ENCODE results near the gene AGXT2.
"Not testable (repeated sequence)": the region's sequence is repeated elsewhere in the genome, so short reads cannot be mapped to it uniquely, and the experiment has no call there.

Gene AGXT2

DNA sequence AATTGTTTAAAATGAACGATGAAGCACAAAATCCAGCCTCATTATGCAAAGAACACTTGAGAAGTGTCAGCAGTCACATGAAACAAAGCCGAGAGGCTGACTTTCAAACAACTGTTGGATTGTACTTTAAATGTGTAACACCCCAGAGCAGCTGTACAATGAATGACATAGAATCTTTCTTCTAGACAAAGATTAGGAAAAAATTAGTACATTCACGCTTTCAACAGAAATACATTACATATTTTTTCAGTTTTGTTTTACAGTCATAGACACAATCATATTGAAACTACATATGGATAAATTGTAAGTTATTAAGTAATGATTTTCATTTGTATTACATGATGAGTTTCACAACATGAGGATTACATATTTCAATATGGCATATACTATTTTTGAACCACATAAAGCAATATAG, 10.6 kb upstream of the AGXT2 start:
- no peak for DNase-seq (ENCODE audit: low read depth, low spot score)
- no peak overlapping the region for H3K27ac ChIP-seq

DNA sequence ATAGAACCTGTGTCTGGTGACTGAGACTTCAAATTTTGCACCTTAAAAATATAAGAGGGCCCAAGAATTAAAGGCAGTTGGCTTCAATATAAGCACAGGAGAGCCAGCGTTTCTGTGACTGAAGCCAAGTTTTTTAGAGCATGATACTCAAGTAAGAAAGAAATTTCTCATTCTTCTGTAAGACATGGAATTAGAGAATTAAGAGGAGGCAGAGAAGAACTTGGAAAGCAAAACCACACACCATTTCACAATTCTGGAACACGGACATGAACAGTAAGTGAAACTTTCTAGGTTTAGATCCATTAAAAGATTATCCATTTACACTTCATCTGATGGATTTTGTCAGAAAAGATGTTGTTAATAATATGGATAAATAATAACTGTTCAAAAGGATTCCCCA, 8.9 kb upstream of the AGXT2 start:
- no peak overlapping the region for H3K27ac ChIP-seq
- no peak for DNase-seq (ENCODE audit: low read depth, low spot score)

DNA sequence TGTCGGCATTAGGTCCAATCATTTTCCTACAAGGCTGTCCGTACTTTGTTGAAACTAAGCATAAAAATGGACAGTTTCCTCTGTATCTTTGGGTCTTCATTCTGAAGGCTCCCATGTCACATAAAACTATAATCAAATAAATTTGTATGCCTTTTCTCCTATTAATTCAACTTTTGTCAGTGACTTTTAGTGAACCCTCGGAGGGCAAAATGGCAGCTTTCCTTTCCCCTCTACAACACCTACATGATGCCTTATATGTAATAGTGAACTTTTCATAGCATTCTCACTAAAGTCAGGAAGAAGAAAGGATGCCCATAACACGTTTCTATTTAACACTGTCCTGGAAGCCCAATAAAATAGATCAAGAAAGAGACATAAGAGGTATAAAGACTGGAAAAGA, 5.1 kb upstream of the AGXT2 start:
- H3K27ac ChIP-seq, result no peak overlapping the region
- no peak for DNase-seq (ENCODE audit: low read depth, low spot score)

DNA sequence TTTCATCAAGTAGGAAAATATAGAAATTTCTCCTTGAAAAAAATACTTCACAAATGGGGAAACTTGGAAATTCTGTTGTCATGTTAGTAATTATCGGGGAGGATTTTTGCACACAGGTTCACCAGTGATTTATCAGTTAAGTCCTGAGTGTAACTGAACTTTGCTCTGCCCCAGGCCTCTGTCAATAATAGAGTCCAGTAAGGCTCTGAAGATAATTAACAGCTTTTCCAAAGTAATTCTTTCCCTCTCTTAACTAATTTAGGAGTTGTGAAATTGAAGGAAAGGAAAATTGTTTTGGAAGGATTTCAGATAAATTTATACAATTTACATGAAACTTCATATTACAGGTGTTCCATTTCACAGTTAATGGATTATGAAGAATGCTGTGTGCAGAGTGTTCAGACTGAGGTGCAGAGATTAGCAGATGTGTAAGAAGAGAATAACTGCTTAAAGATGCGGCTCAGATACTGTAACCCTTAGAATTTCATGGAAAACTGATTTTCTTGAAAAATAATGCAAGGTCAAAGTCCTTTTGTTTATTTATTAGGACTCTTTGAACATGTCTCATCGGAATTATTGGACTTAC, 2.9 kb upstream of the AGXT2 start:
- DNase-seq (ENCODE audit: low read depth, low spot score), result no peak
- H3K27ac ChIP-seq, result no peak overlapping the region

DNA sequence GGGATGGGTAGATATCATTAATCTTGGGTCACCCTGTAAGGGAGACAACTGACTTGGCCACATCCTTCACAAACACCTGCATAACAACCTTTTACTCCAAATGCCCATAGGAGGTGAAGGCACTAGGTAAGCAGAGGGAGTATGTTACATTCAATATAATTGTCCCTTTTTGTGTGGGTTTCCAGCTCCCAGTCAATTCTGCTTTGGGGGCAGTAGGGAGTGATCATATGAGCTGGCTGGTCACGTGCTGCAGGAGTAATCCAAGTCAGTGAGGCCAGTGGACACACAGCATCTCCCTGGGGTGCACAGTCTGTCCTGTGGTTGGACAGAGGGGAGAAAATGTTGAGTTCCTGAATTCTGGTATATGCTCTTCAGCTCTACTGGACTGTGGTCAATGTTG, 1.2 kb upstream of the AGXT2 start:
- no peak for DNase-seq (ENCODE audit: low read depth, low spot score)
- H3K27ac ChIP-seq, result no peak overlapping the region

DNA sequence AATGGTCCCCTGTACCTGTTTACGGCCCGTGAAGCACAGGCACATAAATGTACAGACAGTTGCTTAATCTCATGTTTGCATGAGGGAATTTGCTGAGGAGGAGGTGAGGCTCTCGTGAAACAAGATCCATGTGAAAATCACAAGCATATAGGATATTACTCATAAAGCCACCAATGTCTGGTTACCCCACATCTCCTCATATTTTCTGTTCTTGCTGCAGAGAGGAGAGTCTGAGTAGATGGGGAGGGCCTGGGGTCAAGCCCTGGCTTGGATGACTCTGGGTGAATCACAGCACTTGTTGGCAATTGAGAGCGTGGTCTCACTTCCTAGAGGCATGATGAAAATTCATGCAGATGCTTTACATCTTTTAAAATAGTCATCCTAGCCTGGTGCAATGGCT, 975 bp downstream of the AGXT2 start:
- no peak overlapping the region for H3K27ac ChIP-seq
- DNase-seq (ENCODE audit: low read depth, low spot score), result no peak

DNA sequence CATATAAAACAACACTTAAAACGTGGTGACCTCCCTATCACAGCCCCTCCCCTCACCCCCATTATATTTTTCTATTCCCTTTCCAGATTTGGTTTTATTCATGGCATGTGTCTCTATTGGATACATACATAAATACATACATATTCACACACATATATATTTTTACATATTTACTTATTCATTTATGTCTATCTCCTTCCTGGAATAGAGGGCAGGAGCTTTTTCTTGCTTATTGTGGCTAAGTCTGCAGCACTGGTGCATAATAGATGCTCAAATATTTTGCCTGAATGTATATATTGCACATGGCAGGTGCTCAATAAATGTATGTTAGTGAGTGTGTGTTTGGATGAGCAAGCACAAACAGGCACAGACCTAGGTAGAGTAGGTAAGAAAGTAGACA, 2.5 kb downstream of the AGXT2 start:
- DNase-seq (ENCODE audit: low read depth, low spot score), result no peak

DNA sequence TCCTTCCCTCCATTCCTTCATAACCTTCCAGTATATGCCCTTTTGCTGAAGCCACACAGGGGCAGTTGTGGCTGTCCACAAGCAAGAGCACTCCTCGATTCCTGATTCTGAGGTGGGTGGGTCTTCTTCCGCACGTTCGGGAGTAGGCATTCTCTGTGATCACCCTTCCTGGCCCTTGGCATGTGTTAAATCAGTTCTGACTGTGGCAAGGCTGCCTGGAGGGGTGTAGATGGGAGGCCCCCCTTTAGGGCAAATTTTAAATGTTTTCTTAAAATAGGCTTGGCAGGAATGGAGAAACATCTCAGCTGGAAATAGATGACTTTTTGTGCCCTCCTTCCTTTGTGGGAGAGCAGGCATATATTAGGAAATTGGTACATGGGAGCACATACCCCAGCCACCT, 3.1 kb downstream of the AGXT2 start:
- H3K27ac ChIP-seq, result no peak overlapping the region
- DNase-seq (ENCODE audit: low read depth, low spot score), result no peak

More for the DNA sequence above, 2.5 kb downstream of the AGXT2 start:
- H3K27ac ChIP-seq, result no peak overlapping the region

DNA sequence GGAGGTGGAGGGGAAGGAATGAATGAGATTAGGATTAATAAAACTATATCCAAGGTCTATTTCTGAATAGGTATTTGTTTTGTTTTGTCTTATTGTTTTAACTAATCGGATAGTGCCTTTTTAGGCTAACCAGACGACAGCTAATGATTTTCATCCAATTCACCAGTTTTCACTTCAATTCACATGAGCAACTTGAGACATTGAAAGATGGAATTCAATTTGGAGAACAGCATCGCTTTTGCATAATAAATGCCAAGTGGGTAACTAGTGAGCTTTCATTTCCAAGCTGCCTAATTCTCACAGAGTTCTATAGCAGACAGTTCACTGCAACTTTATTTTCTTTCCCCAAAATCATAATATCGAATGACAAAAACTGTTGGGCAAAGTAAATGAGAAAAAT, 5.0 kb downstream of the AGXT2 start:
- no peak for DNase-seq (ENCODE audit: low read depth, low spot score)
- H3K27ac ChIP-seq, result no peak overlapping the region

DNA sequence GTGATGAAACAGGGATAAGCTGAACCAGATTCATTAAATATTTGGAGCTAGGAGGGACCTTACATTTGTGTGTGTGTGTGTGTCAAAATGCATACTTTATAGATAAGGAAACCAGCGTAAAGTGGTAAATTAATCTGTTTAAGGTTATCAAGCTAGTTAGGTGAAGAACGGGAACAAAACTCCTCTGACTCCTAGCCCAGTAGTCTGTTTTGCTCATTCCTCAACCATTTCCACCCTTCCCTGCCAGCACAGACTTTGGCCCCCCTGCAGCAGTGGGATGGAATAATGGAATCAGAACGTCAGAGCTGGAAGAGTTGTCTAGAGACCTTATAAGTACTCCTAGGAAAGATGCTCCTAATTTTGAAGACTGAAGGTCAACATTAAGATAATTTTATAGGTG, 6.5 kb downstream of the AGXT2 start:
- DNase-seq (ENCODE audit: low read depth, low spot score), result no peak
- H3K27ac ChIP-seq, result no peak overlapping the region

DNA sequence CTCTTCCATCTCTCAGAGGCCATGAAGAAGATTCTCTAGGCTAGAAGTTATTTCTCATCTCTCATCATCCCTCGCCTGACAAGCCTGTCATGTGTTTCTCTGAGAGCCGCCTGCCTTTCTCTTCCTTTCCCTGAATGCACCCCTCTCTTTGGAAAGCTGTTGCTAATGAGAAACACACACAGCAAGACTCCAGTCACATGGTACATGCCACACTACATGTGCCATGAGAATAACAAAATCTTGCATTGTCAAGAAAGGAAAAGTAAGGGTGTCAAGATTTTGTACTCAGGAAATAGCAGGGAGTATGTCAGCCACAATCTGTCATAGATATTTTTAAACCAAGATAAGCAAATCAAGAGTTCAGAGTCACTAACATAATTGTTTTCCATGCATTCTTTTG, 8.9 kb downstream of the AGXT2 start:
- DNase-seq (ENCODE audit: low read depth, low spot score), result no peak
- no peak overlapping the region for H3K27ac ChIP-seq

DNA sequence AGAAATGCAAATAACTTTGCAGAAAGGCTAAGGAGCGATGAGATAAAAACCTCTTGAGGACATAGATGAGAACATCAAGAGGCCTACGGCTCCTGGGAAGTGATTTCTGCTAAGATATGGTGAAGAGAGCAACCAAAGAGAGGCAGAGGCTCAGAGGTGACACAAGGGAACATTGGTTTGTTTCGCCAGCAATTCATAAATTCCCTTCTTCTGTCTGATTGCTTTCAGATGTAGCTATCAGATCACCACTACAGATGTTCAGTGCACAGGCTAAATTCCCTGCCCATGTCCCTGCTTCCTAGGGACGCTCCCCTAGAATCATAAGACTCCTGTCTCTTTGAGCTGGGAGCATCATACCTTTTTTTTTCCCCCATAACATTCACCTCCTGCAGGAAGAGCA, 11.2 kb downstream of the AGXT2 start:
- no peak for DNase-seq (ENCODE audit: low read depth, low spot score)
- no peak overlapping the region for H3K27ac ChIP-seq

DNA sequence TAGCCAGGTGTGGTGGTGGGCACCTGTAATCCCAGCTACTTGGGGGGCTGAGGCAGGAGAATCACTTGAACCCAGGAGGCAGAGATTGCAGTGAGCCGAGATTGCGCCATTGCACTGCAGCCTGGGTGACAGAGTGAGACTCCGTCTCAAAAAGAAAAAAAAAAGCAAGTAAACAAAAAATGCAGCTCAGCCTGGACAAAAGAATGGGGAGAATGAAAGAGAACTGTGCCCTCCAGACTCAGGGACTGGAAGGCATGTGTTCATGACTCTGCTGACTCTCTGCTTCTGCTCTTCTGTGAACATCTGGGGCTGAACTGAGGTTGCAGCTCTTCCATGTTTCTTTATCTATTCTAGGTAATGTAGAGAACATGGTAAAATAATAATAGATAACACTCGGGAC, 11.8 kb downstream of the AGXT2 start:
- not testable (repeated sequence) for H3K27ac ChIP-seq

DNA sequence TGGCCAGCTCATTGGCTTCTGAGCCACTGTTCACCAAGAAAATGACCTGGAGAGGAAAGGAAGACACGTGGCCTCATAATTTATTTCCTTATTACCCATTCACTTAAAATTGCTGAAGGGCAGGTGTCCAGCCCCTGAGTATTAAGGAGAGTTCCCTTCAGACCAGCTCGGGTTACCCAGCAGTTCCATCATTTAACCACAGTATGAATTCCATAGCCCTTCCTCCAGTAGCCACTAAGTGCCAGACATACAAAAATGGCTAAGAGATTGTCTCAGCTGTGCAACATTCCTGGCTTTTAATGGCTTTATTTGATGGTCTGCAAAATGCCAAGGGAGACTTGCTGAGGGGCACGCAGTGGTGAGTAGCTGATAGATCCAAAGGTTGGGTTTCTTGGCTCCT, 12.5 kb downstream of the AGXT2 start:
- DNase-seq (ENCODE audit: low read depth, low spot score), result no peak
- no peak overlapping the region for H3K27ac ChIP-seq

More for the DNA sequence above, 11.8 kb downstream of the AGXT2 start:
- DNase-seq (ENCODE audit: low read depth, low spot score), result not testable (repeated sequence)

DNA sequence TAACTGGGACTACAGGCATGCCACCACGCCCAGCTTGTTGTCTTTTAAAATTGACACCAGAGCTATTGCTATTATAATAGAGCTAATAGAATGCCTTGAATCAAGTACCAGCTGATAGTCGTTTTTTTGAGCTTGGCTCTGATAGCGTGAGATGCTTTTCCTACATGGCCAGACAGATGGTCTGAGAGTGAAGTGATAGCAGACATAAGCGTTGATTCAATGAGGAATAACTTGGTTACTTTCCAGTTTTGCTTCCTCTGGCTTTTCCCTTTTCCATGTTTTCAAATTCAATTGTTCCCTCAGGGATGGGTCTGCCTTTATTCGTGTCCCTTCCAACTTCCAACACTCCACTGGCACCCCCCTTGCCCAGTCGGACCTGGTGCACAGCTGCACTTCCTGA, 15.4 kb downstream of the AGXT2 start:
- no peak overlapping the region for H3K27ac ChIP-seq
- no peak for DNase-seq (ENCODE audit: low read depth, low spot score)

DNA sequence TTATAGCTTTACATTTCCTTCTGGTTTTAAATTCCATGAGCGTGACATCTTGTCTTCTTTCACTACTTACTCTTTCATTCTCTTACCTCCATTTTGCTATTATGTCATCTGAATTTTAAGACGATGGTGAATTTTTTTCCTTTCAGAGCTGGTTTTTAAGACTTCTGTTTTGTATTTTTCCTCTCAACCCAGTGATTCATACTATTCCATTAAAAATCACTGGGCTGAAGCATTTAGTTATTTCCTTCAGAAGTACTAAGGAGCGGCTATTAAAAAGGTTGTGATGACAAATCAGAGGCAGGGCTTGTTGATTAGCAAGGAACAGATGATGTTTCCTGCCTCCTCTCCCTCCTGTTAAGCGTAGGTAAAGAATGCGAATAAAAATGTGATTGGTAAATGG, 16.5 kb downstream of the AGXT2 start:
- no peak overlapping the region for H3K27ac ChIP-seq
- no peak for DNase-seq (ENCODE audit: low read depth, low spot score)

DNA sequence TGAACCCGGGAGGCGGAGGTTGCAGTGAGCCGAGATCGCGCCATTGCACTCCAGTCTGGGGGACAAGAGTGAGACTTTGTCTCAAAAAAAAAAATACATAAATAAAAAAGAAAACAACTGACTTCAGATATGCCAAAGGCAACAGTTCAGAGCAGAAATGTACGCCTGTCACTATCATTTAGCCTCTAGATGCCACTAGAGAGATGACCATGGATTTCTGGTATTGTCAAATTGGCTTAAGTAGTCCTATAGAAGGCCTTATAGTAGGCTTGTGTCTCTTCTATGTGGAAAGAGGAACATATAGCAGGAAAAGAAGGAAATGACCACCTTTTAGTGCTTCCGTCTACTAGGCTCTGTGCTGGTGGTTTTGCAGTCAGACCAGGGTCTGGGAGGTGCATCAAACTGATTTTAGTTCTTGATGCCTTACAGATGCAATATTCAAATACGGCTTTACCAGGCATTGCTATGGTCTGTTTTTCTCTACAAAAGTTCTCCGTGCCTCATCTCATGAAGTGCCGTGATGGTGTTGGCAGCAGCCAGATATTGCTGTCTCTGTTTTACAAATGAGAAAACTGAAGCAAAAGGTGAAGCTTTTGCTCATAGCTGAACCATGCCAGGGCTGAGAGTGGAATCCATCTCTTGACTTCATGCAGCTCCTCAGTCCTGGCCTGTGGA, 17.2 kb downstream of the AGXT2 start:
- H3K27ac ChIP-seq, result no peak overlapping the region
- DNase-seq (ENCODE audit: low read depth, low spot score), result no peak

DNA sequence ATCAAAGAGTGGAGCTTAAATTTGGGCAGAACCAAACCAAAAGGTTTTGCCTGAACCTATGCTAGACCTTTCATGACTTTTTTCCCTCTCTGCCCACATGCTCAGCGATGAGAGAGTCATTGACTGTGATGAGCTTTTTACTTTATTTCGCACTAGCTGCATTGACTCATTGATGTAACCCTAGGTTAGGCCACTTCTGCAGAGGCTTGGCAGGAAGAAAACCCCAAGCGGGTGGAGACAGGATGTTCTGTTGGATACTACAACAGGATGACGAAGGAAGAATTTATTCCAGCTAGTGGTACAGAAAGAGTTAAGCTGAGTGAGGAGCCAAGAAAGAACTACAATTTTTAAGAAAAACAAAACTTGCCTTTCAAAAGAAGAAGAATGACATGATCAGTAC, 18.4 kb downstream of the AGXT2 start:
- DNase-seq (ENCODE audit: low read depth, low spot score), result no peak

DNA sequence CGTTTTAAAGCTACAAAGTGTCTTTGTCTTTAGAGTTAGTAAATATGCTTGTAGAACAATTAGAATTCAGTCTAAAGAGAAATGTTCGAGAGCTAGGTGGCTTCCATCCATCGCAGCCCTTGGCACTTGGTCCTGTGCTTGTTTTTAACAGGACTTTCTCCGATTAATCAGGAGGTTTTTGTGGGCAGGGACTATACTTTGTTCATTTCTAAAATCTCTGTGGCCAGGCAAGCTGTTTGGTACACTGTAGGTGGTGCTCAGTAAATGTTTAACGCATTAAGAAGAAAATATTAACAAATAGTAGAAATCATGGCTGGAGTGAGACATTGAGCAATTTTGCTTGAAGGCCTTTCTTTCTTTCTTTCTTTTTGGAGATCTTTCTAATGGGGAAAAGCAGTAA, 20.8 kb downstream of the AGXT2 start:
- no peak for DNase-seq (ENCODE audit: low read depth, low spot score)
- no peak overlapping the region for H3K27ac ChIP-seq

More for the DNA sequence above, 18.4 kb downstream of the AGXT2 start:
- no peak overlapping the region for H3K27ac ChIP-seq

DNA sequence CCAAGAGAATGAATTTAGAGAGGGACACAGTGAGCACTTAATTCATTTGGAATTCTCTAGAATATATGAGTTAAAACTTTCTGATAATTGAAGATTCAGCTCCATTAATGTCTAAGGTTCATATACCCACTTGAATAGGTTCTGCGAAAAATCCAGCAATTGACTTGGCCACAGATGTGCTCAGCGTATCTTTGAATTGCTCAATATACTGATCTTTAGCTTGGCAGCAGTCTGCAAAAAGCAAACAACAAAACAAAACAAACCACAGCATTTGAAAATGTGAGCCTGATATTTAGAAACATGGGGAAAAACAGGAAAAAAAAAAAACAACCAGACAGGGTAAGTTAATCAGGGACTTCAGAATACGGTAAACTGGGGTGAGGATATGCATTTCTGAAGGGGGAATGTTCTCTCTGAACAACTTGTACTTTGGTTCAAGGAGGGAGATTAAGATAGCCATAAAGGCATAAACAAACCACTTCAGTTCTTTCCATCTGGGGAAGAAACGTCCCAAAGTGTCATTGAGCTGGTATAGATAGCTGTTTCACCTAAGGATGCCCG, 21.4 kb downstream of the AGXT2 start:
- H3K27ac ChIP-seq, result no peak overlapping the region
- no peak for DNase-seq (ENCODE audit: low read depth, low spot score)

DNA sequence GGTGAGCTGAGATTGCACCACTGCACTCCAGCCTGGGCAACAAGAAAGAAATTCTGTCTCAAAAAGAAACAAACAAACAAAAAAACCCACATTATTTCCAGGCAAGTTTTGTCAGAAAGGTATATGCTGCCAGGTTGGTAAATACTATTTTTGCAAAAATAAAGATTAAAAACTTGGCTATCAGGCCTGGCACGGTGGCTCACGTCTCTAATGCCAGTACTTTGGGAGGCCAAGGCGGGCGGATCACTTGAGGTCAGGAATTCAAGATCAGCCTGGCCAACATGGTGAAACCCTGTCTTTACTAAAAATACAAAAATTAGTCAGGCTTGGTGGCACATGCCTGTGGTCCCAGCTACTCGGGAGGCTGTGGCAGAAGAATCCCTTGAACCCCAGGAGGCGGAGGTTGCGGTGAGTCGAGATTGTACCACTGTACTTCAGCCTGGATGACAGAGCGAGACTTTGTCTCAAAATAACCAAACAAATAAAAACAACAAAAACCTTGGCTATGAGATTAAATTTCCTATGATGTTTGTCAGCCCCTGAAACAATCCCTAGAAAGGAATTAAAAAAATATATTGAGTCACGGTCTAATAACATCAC, 22.7 kb downstream of the AGXT2 start:
- no peak overlapping the region for H3K27ac ChIP-seq
- no peak for DNase-seq (ENCODE audit: low read depth, low spot score)
